Fibroblast of skin of left quadriceps (primary cell): Measurements from ENCODE around the gene SLC17A9.

Experiments used
- DNase-seq, 2 experiments: peaks; one replicate each; pipeline ENCODE4 v3.0.0-alpha.2; 2013; ENCODE audit warnings: low read depth in 2 of 2

SLC17A9 gene

DNA sequence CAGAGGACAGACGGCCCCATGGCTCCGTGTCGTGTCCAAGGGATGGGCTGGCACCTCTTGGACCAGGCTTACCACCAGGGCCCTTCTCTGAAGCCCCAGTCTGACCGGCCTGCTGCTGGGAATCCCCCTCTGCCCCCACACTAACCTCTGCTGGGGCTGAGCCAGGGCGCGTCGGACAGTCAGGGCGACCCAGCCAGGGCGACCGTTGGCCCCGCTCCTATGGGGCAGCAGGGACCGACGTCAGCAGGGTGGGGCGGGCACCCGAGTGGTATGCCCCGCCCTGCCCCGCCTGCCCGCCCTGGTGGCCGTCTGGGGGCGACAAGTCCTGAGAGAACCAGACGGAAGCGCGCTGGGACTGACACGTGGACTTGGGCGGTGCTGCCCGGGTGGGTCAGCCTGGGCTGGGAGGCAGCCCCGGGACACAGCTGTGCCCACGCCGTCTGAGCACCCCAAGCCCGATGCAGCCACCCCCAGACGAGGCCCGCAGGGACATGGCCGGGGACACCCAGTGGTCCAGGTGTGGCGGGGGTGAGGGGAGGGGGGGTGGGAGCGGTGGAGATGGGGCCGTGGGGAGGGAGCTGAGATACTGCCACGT is at the start of gene SLC17A9:
TSS of gene SLC17A9 (plus strand) at position 337 of the 595 bp plus-strand sequence. CDS start at position 459, 122 bp downstream.
- DNase-seq, result no peak

DNA sequence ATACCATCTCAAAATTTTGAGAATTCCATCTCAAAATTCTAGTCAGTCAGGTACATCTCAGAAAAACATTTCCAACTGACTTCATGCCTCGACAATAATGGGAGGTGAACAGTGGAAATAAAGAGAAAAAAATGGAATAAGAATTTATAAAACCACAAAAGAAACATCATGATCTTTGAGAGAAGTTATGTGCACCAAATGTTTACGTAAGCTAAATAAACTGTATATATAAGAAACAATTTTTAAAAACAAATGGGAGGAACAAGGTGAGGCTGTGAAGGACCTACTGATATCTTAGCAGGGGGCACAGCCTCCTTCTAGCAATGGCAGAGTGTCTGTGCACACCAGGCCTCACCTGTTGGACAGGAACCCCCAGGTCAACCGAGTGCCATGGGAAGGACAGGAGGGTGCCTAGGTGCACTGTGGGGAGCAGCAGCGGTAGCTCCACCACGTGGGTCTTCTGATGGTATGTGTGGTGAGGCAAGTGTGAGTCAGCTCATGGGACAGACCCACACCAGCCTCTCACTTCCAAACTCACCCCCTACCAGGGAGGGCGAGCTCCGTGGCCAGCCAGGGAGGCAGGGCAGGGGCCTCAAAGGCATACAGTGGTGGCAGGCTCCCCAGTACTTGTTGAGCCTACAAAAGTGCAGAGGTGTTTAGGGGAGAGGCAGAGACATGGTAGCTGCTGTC is 49.4 kb upstream of the SLC17A9 start:
- no peak for DNase-seq

DNA sequence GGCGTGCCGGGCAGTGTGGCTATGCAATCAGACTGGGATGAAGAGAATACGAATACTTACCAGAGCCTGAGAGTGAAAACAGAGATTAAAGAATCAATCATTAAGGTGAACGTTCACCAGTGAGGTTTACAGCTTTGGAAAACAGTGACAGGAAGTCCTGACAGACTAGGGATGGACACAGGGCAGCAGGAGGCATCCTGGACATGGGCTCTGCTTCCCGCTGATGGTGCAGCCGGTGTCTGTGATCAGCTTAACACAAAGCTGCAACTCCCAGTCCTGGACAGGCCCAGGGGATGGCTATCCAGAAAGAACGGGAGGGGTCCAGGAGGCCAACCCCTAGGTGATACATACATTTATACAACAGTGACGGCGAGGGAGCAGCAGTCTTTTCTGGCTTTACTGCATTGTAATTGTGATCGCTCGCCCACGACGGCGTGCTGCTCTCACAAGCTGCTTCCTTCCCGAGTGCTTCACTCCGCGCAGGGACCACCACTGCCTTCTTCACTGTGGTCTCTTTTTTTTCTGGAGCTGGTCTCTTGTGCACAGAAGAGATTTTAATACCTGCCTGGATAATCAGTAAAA is 46.9 kb upstream of the SLC17A9 start:
- no peak for DNase-seq

DNA sequence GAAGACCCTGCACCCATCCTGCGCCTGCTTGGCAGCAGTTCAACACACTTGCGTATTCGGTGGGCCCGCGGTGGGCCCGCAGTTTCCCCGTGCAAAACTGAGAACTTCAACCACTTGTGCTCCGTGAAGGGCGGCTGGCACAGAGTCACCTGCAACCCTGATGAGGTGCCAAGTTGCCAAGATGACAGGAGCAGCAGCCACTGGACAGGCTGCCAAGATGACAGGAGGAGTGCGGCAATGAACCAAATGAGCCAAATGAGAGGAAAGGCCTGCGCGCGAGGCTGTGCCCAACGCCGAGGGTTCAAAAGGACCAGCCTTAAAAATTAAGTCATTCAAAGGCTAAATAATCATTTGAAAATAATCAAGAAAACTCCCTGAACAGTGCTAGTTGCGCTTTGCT is 46.3 kb upstream of the SLC17A9 start:
- no peak for DNase-seq

- DNase-seq, result no peak
Measured at GRCh38 chr20:62906647-62907375, 45.7 kb upstream of the SLC17A9 start.

DNA sequence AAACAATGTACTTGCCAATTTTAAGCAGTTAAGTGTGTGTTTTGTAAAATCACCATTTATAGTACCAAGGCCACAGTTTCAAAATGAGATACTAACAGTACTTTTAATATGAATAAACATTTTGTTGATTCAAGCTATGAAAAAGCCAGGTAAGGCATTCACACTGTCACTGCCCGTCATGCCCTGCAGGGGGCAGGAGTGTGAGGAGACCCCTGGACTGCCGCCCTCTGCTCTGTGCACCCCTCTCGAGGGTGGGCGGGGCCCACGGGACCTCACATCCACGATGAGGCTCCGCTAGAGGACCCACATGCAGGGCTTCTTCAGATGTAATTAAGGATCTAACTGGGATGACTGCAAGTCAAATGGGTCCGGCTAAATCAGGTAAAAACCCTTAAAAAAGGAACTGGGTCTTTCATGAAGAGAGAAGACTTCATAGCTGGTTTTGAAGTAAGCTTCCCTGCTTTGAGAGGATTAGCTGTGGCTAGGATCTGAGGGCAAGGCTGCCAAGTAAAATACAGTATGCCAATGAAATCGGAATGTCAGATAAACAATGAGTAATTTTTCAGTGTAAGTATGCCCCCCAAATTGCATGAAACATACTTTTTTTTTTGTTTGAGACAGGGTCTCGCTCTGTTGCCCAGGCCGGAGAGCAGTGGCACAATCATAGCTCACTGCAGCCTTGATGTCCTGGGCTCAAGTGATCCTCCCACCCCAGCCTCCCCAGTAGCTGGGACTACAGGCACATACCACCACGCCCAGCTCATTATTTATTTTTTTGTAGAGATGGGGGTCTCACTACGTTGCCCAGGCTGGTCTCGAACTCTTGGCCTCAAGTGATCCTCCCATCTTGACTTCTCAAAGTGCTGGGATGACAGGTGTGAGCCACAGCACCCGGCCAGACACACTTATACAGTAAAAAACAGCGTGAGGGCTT is 44.9 kb upstream of the SLC17A9 start:
- DNase-seq, result no peak

DNA sequence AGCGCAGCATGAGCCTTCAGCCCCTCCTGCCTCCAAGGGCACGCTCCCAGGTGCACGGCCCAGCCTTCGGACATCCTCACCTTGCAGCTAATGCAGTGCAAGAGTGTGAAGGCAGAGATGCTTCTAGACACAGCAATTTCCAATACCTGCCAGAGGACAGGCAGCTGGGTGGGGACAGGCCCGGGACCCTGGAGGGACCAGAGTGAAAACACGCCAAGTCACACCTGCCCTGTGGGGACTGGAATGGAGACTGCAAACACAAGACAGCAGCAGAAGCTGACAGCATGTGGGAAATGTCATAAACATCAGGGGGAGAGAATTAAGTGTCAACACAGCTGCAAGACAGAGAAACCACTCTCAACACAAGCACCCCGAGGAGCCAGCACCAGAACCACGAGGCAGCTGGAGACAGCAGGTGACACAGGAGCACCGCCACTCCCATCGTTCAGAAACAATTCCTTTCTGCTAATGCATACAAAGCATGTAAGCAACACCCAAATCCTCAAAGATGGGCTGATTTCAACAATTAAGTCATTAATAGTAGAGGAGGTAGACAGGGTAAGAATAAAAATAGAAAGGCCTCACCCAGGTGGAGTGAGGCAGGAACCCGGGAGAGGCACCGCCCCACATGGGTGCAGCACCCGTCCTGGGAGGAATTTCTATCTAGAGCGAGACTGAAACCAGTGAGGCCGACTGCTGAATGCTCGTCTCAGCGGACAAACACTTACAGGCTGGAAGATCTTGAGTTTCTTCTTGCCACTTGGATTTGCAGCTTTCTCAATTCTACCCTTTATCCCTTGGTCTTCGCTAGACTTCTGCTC is 43.3 kb upstream of the SLC17A9 start:
- no peak for DNase-seq

DNA sequence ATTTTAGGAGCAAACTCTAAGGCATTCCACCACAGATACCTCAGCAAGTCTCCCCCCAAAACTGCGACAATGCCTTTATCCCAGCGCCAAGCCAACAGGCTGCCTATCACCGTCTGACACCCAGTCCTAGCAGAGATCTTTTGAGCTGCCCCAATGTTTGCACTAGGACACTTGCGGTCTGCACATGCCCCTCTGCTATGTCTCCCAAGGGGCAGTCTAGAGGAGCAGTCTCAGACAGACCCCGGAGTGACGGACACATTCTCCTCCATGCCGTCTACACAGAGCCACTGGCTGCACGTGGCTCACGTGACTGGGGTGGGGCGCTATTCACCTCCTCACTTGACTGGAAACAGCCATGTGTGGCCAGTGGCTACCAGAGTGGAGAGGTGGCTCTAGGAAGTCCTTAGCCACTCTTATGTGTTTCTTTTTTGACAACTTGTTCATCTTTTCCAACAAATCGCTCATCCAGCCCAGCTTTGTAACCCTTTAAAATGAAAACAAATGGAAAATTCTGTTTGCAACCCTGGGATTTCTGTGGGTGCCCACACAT is 42.2 kb upstream of the SLC17A9 start:
- DNase-seq, result no peak

DNA sequence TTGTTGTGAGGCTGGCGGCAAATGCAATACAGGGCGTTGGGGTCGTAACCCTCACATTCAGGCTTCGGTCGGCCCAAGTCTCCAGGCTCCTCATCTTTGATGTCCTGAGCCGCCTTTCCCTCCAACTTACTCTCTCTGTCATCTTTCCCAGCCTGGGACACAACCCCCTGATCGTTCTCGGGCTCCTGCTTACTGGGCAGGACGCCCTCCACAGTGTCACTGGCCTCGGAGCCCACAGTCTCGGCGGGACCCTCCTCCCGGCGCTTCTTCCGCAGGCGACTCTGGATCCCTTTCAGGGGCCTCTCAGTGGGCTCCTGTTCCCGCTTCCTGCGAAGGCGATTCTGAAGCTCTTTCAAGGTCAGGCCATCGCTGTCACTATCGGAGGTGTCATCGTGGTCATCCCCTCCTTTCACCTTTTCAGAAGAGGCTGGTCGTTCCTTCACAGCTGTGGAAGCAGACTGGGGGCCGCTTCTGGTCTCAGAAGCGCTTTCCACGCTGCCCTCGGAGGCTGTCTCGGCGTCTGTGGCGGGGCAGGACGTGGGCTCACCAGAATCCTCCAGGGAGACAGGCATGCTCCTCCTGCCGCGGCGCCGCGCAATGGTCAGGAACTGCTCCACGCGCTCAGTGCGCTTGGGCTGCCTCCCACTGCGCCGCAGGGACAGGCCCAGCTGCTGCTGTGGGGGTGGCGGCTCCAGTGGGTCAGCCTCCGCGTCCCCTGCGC is 41.6 kb upstream of the SLC17A9 start:
- no peak for DNase-seq

- no peak for DNase-seq
Measured at GRCh38 chr20:62911701-62912280, 40.7 kb upstream of the SLC17A9 start.

DNA sequence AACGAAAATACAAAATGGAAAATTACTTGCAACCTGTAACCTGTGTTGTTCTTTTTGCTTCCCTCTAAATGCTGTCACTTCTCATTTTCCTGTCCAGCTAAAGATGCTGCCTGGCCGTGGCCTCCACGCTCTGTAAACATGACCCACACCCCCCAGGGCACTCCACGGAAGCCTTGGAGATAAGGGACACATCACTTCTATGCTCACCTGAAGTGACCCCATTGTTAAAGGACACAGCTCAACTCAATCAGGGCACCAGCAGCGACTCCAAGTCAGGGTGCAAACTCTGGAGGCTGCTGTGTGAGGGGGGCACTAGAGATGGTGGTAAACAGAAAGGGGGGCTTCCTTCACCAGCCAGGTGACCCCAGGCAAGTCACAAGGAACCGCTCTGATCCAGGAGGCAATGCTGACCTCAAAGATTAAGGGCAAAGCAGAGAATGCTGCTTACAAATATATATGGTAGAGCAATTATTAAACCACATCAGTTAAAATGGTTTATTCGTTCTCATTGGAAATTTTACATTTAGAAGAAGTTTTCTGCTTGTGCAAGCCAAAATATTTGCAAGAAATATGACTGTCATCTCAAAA is 39.4 kb upstream of the SLC17A9 start:
- DNase-seq, result no peak

GRCh38 chr20:62914436-62914835 is 38.1 kb upstream of the SLC17A9 start:
- DNase-seq, result no peak

- DNase-seq, result no peak
Measured at GRCh38 chr20:62914970-62915457, 37.5 kb upstream of the SLC17A9 start.

DNA sequence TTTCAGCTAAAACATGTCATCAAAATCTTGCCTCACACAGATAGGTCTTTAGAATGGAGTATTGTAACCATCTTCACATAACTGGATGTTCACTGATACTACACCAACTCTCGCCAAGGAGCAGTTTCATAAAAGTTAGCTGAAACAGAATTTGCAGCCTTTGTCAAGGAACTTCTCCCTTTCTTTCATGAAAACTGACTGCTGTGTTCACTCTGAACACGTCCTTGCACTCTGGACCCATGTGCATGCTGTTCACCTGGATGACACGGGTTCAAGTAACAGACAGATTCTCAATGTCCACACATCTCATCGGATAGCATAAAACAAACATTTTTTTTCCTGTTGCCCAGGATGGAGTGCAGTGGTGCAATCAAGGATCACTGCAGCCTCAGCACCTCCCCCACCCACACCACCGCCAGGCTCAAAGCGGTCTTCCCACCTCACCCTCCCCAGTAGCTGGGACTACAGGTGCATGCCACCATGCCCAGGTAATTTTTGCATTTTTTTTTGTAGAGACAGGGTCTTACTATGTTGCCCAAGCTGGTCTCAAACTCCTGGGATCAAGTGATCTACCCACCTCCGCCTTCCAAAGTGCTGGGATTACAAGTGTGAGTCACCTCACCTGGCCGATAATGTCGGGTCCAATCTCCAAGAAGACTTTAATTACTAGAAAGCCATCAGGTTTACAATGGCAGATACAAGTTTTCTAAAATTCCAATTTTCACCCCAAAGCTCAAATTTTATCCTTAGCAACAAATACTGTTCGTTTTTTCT is 35.6 kb upstream of the SLC17A9 start:
- no peak for DNase-seq

DNA sequence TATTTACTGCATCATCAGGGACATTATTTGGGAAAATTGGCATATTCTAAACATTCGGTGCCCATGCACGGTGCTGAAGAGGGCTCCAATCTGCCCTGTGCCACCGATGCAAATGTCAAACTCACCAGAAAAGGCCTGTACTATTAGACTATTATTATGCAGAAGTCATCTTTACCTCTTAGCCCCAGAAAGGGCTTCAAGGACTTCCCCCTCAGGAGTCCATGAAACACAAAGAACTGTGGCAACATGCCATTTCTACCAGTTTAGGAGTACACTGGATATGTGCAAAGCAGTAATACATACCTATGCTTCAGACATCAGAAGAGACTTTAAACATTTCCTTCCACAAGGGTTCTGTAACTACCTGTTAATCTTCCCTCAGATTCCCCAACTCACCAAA is 34.8 kb upstream of the SLC17A9 start:
- no peak for DNase-seq

DNA sequence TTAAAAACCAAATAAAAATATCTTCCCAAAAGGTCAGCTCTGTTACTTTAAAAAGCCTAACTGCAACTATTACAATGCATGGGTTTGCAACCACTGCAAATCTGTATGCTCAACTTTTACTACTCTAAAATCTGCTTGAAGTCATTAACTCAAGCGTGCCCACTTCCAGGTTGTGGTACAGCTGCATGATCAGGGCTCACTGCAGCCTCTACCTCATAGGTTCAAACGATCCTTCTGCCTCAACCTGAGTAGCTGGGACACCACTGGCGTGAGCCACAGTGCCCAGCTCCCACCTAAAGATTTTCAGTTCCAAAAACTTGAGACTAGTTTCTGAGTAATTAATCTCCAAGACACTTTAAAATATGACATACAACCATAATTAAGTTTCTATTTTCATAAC is 34.4 kb upstream of the SLC17A9 start:
- DNase-seq, result no peak

DNA sequence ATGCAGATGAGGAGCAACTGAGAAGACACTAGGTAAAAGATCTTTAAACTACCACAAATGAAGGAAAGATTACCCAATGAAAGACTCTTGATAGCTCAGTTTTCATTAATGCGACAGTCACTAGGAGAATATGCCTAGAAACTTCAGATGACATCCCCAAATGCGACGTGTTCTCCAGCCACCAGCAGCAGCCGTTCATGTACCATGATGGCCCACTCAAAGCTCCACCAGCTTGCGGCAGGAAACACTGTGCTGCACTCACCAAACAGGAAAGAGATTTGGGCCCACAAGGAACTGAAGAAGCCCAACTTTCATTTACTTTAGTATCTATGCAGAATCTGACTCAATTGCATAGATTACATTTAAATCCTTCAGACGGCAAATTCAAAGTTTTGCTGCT is 33.7 kb upstream of the SLC17A9 start:
- DNase-seq, result no peak

GRCh38 chr20:62920039-62920645 is 32.4 kb upstream of the SLC17A9 start:
- no peak for DNase-seq
